HEK293T (cell line): ENCODE results near the gene TCF25.

Source experiments
- FOXM1 ChIP-seq: fragments of 450-650 bp; IDR thresholded peaks from 2 replicates; pipeline ENCODE4 v1.6.1; 2017; ENCODE audit warnings: mild to moderate bottlenecking, borderline replicate concordance
- PKNOX1 ChIP-seq: fragments of 450-650 bp; IDR thresholded peaks from 2 replicates; pipeline ENCODE4 v1.6.1; 2016

- TF ChIP-seq PKNOX1: no peak
- TF ChIP-seq FOXM1: peak; percentile 49; the same call in 1 of the 2 replicates
Observed at GRCh38 chr16:89828199-89828869, 45.1 kb upstream of the TCF25 start, which contains the start of gene SPIRE2.
